ENCODE results near the gene PRSS23.

The PRSS23 gene

DNA sequence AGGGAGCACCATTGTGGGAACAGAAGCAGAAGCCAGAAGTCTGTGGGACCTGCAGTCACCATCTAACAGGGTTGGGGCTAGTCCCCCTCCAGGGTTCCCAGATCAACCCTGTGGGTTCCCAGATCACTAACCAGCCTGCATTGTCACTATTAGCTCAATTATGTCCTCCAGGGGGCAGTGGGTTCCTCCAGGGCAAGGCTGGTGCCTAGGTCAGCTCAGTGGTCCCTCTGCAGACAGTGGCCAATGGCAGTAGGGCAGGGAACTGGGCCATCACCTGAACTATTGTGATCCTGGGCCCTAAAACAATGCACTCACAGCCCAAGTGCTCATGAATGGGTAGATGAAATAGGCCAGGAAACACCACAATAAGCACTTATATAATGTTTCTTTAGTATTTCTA is 18.8 kb upstream of the PRSS23 start:
- no peak overlapping the region for H3K4me3 ChIP-seq (replicated peaks; ENCODE audit: insufficient read depth, low read length)
- TF ChIP-seq GABPA (IDR thresholded peaks at IDR 0.05; ENCODE audit: low read depth) (no peak), SPI1 (IDR thresholded peaks at IDR 0.05; ENCODE audit: borderline replicate concordance, low read depth) (no peak), POLR2AphosphoS5 (IDR thresholded peaks at IDR 0.05; ENCODE audit: low read depth) (no peak)
- TF ChIP-seq, protein P1, sequence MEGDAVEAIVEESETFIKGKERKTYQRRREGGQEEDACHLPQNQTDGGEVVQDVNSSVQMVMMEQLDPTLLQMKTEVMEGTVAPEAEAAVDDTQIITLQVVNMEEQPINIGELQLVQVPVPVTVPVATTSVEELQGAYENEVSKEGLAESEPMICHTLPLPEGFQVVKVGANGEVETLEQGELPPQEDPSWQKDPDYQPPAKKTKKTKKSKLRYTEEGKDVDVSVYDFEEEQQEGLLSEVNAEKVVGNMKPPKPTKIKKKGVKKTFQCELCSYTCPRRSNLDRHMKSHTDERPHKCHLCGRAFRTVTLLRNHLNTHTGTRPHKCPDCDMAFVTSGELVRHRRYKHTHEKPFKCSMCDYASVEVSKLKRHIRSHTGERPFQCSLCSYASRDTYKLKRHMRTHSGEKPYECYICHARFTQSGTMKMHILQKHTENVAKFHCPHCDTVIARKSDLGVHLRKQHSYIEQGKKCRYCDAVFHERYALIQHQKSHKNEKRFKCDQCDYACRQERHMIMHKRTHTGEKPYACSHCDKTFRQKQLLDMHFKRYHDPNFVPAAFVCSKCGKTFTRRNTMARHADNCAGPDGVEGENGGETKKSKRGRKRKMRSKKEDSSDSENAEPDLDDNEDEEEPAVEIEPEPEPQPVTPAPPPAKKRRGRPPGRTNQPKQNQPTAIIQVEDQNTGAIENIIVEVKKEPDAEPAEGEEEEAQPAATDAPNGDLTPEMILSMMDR (IDR thresholded peaks at IDR 0.05; ENCODE audit: insufficient read depth, low read length) = no peak
- TF ChIP-seq, protein P2, sequence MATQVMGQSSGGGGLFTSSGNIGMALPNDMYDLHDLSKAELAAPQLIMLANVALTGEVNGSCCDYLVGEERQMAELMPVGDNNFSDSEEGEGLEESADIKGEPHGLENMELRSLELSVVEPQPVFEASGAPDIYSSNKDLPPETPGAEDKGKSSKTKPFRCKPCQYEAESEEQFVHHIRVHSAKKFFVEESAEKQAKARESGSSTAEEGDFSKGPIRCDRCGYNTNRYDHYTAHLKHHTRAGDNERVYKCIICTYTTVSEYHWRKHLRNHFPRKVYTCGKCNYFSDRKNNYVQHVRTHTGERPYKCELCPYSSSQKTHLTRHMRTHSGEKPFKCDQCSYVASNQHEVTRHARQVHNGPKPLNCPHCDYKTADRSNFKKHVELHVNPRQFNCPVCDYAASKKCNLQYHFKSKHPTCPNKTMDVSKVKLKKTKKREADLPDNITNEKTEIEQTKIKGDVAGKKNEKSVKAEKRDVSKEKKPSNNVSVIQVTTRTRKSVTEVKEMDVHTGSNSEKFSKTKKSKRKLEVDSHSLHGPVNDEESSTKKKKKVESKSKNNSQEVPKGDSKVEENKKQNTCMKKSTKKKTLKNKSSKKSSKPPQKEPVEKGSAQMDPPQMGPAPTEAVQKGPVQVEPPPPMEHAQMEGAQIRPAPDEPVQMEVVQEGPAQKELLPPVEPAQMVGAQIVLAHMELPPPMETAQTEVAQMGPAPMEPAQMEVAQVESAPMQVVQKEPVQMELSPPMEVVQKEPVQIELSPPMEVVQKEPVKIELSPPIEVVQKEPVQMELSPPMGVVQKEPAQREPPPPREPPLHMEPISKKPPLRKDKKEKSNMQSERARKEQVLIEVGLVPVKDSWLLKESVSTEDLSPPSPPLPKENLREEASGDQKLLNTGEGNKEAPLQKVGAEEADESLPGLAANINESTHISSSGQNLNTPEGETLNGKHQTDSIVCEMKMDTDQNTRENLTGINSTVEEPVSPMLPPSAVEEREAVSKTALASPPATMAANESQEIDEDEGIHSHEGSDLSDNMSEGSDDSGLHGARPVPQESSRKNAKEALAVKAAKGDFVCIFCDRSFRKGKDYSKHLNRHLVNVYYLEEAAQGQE (IDR thresholded peaks at IDR 0.05; ENCODE audit: insufficient replicate concordance, low read depth) = no peak
- H3K27me3 ChIP-seq (ENCODE audit: insufficient read depth, poor library complexity, severe bottlenecking) = peaks cover 4% of the 10 kb centered on the region
- H3K27ac ChIP-seq (replicated peaks) = no peak overlapping the region
- no peak for DNase-seq (ENCODE audit: low read depth in 1 of 2, low spot score in 1 of 2)

DNA sequence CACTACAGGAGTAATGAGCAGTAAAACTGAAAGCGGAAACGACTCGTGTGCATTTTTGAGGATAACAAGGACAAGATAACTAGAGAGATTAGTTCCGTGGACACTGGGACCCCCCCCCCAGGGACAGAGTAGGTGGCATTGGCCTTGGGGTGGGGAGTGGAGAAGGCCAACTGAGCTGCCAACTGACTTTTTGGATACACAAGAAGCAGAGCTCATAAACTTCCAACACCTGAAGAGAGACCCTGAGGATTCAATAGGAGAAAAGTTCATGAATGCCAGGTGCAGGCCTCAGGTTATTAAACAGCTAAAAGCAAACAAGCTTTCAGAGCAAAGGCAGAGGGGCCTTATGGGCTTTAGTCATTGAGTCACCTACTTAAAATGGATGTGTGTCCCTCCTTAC is 17.6 kb upstream of the PRSS23 start:
- H3K27ac ChIP-seq (replicated peaks) = no peak overlapping the region
- TF ChIP-seq GABPA (IDR thresholded peaks at IDR 0.05; ENCODE audit: low read depth) (no peak), SPI1 (IDR thresholded peaks at IDR 0.05; ENCODE audit: borderline replicate concordance, low read depth) (no peak), POLR2AphosphoS5 (IDR thresholded peaks at IDR 0.05; ENCODE audit: low read depth) (no peak)
- TF ChIP-seq, protein P1 (IDR thresholded peaks at IDR 0.05; ENCODE audit: insufficient read depth, low read length) = no peak
- TF ChIP-seq, protein P2 (IDR thresholded peaks at IDR 0.05; ENCODE audit: insufficient replicate concordance, low read depth) = no peak
- H3K4me3 ChIP-seq (replicated peaks; ENCODE audit: insufficient read depth, low read length) = no peak overlapping the region
- no peak for DNase-seq (ENCODE audit: low read depth in 1 of 2, low spot score in 1 of 2)
- peaks cover 8% of the 10 kb centered on the region for H3K27me3 ChIP-seq (ENCODE audit: insufficient read depth, poor library complexity, severe bottlenecking)

DNA sequence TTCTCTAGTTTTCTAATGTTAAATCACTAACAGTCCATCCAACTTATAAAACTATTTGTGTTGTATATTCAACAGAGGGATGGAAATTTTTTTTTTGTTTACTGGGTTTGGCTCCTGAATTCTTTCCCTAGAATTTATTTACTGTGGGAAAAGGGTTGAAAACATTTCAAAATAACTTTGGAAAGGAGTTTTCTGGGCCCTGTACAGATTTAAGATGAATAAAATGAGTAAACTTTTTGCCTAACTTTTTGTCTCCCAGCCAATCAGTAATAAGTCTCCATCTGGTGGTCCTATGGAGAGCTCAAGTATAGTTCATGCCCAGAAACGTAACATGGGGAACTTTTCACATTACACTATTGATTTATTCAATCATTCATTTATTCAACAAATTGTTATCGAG is 16.7 kb upstream of the PRSS23 start:
- H3K27me3 ChIP-seq (ENCODE audit: insufficient read depth, poor library complexity, severe bottlenecking) = peaks cover 8% of the 10 kb centered on the region
- DNase-seq (ENCODE audit: low read depth in 1 of 2, low spot score in 1 of 2) = no peak
- no peak overlapping the region for H3K27ac ChIP-seq (replicated peaks)
- no peak overlapping the region for H3K4me3 ChIP-seq (replicated peaks; ENCODE audit: insufficient read depth, low read length)
- TF ChIP-seq POLR2AphosphoS5 (IDR thresholded peaks at IDR 0.05; ENCODE audit: low read depth) = no peak
- no peak for TF ChIP-seq GABPA (IDR thresholded peaks at IDR 0.05; ENCODE audit: low read depth)
- no peak for TF ChIP-seq SPI1 (IDR thresholded peaks at IDR 0.05; ENCODE audit: borderline replicate concordance, low read depth)
- TF ChIP-seq, protein P1 (IDR thresholded peaks at IDR 0.05; ENCODE audit: insufficient read depth, low read length) = no peak
- TF ChIP-seq, protein P2 (IDR thresholded peaks at IDR 0.05; ENCODE audit: insufficient replicate concordance, low read depth) = no peak

Measured in HL-60 (cell line).